T-helper 1 cell (primary cell): Measurements from ENCODE around the gene ATG16L2.

Experiments
- DNase-seq, 5 donors: peaks; one replicate each; pipeline ENCODE4 v3.0.0-alpha.2; 2012 to 2020

ATG16L2 gene

GRCh38 chr11:72826191-72826941, 12.2 kb downstream of the ATG16L2 start:
- DNase-seq = no peak

- no peak for DNase-seq
Observed at GRCh38 chr11:72826942-72827480, 12.8 kb downstream of the ATG16L2 start.

GRCh38 chr11:72827656-72828055, 13.4 kb downstream of the ATG16L2 start:
- peak in 1 of 5 donors; percentile 52 for DNase-seq

DNA sequence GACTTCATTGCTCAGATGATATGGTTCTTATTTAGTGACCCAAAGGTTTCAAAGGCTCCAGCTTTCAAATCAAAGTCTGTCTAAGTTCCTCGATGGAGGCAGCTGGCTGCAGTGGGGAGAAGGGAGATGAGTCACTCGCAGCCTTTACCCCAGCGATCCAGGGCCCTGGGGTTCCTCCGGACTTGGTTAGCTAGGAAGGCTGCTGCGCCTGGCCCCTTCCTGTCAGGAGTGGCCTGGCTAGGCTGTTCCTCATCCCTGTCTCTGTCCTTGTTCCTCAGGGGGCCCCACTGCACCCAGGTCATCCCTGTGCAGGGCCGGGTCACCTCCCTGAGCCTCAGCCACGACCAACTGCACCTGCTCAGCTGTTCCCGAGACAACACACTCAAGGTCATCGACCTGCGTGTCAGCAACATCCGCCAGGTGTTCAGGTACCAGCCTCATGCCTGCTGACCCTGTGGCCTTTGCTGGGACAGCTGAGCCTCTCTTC, 13.9 kb downstream of the ATG16L2 start:
- DNase-seq = no peak

DNA sequence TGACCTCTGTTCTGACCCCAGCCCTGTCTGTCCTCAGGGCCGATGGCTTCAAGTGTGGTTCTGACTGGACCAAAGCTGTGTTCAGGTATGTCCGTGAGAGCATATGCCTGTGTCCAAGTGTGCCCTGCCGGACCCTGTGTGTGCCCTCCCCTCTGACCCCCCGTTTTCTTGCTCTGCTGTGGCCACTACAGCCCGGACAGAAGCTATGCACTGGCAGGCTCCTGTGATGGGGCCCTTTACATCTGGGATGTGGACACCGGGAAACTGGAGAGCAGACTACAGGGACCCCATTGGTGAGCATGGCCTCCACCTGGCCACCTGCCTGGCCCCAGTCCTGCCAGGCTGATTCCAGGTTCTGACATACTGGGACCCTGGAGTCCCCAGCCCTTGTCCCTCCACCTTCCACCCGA, 14.5 kb downstream of the ATG16L2 start:
- no peak for DNase-seq

DNA sequence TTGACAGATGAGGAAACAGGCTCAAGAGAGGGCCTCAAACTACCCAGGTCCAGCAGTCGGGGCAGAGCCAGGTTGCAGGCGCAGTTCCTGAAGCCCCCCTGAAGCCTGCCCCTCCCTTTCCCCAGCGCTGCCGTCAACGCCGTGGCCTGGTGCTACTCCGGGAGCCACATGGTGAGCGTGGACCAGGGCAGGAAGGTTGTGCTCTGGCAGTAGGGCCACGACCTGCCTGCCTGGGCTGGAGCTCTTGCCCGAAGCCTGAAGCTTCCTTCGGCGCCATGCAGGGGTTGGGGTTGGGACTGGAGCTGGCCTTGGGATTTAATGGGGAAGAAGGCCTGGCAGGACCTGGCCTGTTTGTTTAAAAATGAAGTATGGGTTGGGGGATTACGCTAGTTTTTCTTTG, 15.0 kb downstream of the ATG16L2 start:
- DNase-seq = no peak

DNA sequence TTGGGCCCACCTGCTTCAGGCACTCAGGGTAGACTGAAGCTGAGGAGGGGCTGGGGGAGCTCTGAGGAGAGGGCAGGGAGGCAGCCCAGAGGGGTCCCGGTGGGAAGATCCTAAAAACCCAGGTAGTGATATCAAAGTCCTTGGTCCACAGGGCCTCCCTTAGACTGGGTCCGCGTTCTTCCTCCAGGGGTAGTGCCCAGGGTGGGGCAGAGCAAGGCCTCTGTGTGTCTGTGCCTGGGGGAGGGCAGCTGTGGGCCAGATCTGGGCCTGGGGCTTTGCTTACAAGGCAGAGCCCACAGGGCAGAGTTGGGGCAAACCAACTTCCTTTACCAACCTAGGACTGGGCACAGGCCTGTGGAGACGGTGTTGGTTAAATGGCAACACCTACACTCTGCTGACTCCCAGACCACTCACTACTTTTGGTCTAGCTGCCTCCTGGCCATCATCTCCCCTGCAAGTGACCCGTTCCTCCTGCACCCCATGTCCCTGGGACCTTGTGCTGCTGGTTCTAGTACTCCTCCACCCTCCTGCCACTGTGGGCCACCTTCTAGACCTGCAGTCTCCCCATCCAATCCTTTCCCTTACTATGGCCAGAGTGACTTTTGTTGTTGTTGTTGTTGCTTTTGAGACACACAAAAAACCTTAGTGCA, 15.8 kb downstream of the ATG16L2 start:
- DNase-seq = no peak

- peak in 4 of 5 donors; percentile 27 to 53 (median 42) for DNase-seq
Observed at GRCh38 chr11:72831521-72832300, 17.5 kb downstream of the ATG16L2 start.

GRCh38 chr11:72832301-72833082, 18.3 kb downstream of the ATG16L2 start:
- no peak for DNase-seq

DNA sequence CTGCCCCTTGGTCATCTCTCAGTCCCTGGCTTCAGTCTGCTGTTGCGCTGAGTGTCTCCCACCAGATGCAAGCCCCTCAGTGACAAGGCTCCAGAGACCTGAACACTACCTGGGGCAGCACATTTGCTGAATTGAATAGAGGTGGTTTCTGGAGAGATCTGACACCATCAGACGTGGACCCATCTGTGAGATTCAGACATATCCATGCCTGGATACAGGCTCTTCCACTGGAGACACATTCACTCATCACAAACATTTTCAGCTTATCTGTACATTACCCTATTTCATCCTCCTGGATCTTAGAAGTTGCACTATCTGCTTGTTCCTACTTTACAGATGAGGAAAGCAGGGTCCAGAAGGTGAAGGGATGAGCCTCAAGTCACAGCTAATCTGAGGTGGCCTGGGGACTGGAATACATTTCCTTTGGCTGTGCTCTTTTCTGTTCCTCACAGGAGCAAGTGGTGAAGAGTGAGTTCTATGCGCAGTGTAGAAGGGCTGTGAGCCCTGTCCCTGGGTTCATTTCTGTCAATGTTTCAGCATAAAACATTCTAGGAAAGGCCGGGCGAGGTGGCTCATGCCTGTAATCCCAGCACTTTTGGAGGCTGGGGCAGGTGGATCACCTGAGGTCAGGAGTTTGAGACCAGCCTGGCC, 19.0 kb downstream of the ATG16L2 start:
- no peak for DNase-seq

DNA sequence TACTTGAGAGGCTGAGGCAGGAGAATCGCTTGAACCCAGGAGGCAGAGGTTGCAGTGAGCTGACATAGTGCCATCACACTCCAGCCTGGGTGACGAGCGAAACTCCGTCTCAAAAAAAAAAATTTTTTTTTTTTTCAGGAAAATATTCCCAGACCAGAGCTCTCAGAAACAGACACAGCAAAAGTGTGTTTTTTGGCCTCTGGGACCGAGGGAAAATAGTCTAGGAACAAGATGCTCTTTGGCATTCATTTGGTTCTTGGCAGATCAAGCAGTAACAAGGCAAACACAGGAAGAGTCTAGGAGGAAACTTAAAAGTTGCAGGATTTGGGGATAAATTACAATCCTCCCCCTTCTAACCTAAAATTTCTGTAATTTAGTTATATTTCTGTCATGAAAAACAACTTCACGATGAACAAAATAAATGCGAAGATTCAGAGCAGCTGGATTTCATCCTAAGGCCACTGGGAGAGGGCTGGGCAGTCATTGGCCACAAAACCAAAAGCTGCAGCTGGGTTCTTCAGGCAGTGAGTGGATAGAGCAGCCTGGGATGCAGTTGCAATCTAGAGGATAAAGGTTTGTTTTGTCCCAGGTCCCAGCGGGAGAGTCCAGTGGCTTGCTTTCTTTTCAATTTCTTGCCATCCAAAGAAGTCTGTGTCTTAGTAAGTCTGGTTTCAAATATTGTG, 19.7 kb downstream of the ATG16L2 start:
- DNase-seq = no peak

- peak in 1 of 5 donors; percentile 38 for DNase-seq
Observed at GRCh38 chr11:72834905-72835304, 20.7 kb downstream of the ATG16L2 start.

DNA sequence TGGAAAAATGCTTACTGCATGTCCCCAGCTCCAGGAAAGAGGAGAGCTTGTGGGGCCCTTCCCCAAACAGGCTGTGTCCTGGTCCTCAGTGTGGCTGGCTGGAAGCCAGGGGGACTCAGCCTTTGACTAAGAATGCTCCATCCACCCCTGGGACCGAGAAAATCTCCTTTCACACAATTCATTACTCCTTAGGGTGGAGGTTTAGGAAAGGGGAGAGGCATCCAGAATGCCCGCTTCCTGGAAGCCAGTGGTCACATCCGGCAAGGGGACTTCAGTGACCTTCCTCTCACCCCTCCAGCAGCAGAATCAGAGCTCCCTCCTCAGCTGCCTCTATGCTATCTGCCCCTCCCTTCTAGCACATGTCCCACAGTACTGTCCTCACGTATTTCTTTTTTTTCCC, 21.9 kb downstream of the ATG16L2 start:
- DNase-seq = no peak

- no peak for DNase-seq
Observed at GRCh38 chr11:72838691-72839305, 24.6 kb downstream of the ATG16L2 start.

GRCh38 chr11:72840780-72841179, 26.6 kb downstream of the ATG16L2 start:
- DNase-seq = no peak

DNA sequence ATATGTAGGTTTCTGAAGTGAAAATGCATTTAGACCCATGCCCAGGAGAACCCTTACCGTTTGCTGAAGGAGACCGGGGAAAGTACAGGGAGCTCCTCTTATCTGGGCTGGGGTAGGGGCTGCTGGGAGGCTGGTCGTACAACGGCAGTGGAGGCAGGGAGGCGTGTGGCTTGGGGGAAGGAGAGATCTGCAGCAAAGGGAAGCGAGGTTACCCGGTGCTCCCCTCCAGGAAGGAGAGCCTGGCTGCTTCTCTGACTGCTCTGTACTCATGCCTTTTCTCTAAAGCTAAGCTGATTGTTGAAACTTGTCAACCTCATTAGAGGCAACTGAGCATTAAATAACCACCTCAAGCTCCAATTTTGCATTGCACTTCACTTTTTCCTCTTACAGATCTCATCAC, 27.2 kb downstream of the ATG16L2 start:
- no peak for DNase-seq

DNA sequence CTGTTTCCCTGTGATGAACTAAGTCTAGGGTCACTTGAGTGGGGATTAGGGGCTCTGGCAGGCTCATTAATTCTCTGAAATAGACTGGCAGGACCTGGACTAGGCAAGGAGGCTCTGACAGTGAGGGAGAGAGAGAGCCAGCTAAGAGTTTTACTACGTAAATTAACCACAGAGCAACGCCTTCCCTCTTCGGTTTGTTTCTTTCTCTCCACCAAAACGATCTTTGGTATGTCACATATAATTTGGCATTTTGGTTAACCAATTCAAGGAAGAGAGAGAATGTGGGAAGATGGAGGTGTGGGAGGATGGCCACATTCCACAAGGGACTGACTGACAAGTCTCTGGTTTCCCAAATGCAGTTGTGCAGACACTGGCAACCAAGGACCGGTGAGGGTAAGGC, 27.9 kb downstream of the ATG16L2 start:
- no peak for DNase-seq

DNA sequence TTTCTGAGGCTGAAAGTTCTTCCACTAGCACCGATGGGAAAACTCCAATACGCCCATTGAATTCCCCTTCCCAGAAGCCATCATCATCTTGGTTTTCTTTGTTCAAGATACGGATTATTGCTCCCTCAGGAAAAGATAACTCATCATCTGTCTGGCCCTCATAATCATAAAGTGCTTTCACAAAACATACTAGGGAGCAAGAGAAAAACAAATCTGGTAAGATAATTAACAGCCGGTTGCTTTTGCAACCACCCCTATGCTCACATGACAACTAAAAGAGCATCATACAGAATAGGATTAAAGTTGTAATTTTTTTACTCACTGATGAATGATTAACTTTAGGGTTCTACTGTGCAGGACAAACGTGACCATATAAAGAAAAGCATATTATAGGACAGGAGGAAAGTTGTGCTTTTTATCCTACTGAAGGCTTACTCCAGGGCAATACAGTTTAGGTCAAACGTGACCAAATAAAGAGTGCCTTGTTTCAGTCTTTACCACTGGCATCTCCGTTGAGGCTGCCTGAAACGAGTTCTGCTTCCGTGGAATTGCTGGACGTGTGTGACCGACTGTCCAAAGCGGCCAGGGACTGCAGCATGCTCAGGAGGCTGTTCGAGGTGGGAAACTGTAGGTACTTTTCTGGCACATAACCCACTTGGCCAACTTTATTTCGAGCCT, 28.6 kb downstream of the ATG16L2 start:
- no peak for DNase-seq

GRCh38 chr11:72844356-72844755, 30.1 kb downstream of the ATG16L2 start:
- DNase-seq = no peak

GRCh38 chr11:72848846-72849466, 34.7 kb downstream of the ATG16L2 start:
- DNase-seq = peak in 3 of 5 donors; percentile 15 to 33 (median 32)
